ENCODE measurements around the gene PTPN9. TPM values are rescaled to one million over a fixed set of nuclear protein-coding genes. Genes with fewer than 3 reads are reported as not detected.

Gene PTPN9
- total and polyA plus RNA-seq, 2 of the 13 experiments (the other 11 are each of a cell fraction or from before 2014, with no cell fraction given) = 16.6 to 19.9 TPM

DNA sequence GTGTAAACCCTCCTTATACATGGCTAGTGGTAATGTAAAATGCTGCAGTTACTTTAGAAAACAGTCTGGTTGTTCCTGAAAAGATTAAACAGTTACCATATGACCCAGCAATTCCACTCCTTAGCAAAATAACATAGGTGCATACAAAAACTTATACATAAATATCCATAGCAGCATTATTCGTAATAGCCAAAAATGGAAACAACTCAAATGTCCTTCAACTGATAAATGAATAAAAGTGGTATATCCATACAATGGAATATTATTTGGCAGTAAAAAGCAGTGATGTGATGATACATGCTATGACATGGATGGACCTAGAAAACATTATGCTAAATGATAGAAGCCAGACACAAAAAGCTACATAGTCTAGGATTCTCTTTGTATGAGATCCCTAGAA lies 96.0 kb downstream of the PTPN9 start:
- no peaks in the 10 kb centered on the region for H3K9me3 ChIP-seq (ENCODE audit: low read length)
- DNase-seq (ENCODE audit: low spot score) (no peak), FAIRE-seq (no peak), ATAC-seq (no peak)
- in situ Hi-C loops (cut with HindIII; ENCODE audit: extremely low pct_ligation_motif_present, low pct_unique_long_range_greater_than_20kb) (no loop called here), intact Hi-C loops (cut with micrococcal nuclease; ENCODE audit: unreplicated experiment) (no loop called here)
- no peak overlapping the region for H3K4me2 ChIP-seq (ENCODE audit: low read depth, low read length)
- TF ChIP-seq CBX1 (IDR thresholded peaks at IDR 0.05; ENCODE audit: low read depth) (no peak), MEIS1 (CRISPR knock-in tag; IDR thresholded peaks at IDR 0.05; ENCODE audit: borderline replicate concordance) (no peak), RBAK (CRISPR knock-in tag; IDR thresholded peaks at IDR 0.05) (no peak), ZBTB14 (CRISPR knock-in tag; IDR thresholded peaks at IDR 0.05) (no peak), EP300 (IDR thresholded peaks at IDR 0.05; ENCODE audit: low read depth in 2 of 2, low read length in 2 of 2) (no peak), EP300 (CRISPR knock-in tag; IDR thresholded peaks at IDR 0.05; ENCODE audit: borderline replicate concordance) (no peak), RCOR2 (CRISPR knock-in tag; IDR thresholded peaks at IDR 0.05) (no peak), KLF9 (CRISPR knock-in tag; IDR thresholded peaks at IDR 0.05; ENCODE audit: low read depth) (no peak), RELA (CRISPR knock-in tag; IDR thresholded peaks at IDR 0.05) (no peak), ZNF780A (CRISPR knock-in tag; IDR thresholded peaks at IDR 0.05) (no peak), THYN1 (CRISPR knock-in tag; IDR thresholded peaks at IDR 0.05; ENCODE audit: borderline replicate concordance, low read depth) (no peak), CCDC6 (CRISPR knock-in tag; IDR thresholded peaks at IDR 0.05) (no peak), TP53 (CRISPR knock-in tag; conservative IDR thresholded peaks at IDR 0.05) (no peak), ZBTB43 (CRISPR knock-in tag; conservative IDR thresholded peaks at IDR 0.05) (no peak), MEIS2 (CRISPR knock-in tag; IDR thresholded peaks at IDR 0.05) (no peak), NFYB (CRISPR knock-in tag; IDR thresholded peaks at IDR 0.05) (no peak), KDM2A (CRISPR knock-in tag; IDR thresholded peaks at IDR 0.05; ENCODE audit: borderline replicate concordance, low read depth) (no peak), ZBTB7A (CRISPR knock-in tag; IDR thresholded peaks at IDR 0.05) (no peak)
- TF ChIP-seq, protein P1, sequence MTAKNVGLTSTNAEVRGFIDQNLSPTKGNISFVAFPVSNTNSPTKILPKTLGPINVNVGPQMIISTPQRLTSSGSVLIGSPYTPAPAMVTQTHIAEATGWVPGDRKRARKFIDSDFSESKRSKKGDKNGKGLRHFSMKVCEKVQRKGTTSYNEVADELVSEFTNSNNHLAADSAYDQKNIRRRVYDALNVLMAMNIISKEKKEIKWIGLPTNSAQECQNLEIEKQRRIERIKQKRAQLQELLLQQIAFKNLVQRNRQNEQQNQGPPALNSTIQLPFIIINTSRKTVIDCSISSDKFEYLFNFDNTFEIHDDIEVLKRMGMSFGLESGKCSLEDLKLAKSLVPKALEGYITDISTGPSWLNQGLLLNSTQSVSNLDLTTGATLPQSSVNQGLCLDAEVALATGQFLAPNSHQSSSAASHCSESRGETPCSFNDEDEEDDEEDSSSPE (CRISPR knock-in tag; IDR thresholded peaks at IDR 0.05) = no peak
- TF ChIP-seq, protein P2, sequence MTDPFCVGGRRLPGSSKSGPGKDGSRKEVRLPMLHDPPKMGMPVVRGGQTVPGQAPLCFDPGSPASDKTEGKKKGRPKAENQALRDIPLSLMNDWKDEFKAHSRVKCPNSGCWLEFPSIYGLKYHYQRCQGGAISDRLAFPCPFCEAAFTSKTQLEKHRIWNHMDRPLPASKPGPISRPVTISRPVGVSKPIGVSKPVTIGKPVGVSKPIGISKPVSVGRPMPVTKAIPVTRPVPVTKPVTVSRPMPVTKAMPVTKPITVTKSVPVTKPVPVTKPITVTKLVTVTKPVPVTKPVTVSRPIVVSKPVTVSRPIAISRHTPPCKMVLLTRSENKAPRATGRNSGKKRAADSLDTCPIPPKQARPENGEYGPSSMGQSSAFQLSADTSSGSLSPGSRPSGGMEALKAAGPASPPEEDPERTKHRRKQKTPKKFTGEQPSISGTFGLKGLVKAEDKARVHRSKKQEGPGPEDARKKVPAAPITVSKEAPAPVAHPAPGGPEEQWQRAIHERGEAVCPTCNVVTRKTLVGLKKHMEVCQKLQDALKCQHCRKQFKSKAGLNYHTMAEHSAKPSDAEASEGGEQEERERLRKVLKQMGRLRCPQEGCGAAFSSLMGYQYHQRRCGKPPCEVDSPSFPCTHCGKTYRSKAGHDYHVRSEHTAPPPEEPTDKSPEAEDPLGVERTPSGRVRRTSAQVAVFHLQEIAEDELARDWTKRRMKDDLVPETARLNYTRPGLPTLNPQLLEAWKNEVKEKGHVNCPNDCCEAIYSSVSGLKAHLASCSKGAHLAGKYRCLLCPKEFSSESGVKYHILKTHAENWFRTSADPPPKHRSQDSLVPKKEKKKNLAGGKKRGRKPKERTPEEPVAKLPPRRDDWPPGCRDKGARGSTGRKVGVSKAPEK (CRISPR knock-in tag; IDR thresholded peaks at IDR 0.05; ENCODE audit: borderline replicate concordance) = no peak
- H3K27ac ChIP-seq (ENCODE audit: extremely low read length, insufficient read depth, low read length) = no peak overlapping the region
- H3K79me2 ChIP-seq (ENCODE audit: insufficient read depth, low read length) = no peaks in the 10 kb centered on the region
- H3K4me1 ChIP-seq (ENCODE audit: insufficient read depth, low read length) = no peaks in the 10 kb centered on the region
- CTCF ChIA-PET (ENCODE audit: low intra/inter-chr PET ratio, low total read pairs) = no interaction called here
- H2AFZ ChIP-seq (ENCODE audit: low read length) = no peak overlapping the region
- POLR2A ChIA-PET = no interaction called here
- 100% methylated on average over 1 of the region's 1 CpG for whole genome bisulfite sequencing (ENCODE audit: low lambda C conversion rate)
- H3K4me3 ChIP-seq (replicated peaks in 1 of 3; ENCODE audit: insufficient read depth in 1 of 3, low read depth in 2 of 3, low read length in 3 of 3) = no peak overlapping the region
- BruUV-seq (replicated peaks) = TSS peak; percentile 32
- no peaks in the 10 kb centered on the region for H4K20me1 ChIP-seq (ENCODE audit: insufficient read depth, low read length)
- no peak overlapping the region for H3K9ac ChIP-seq (ENCODE audit: insufficient read depth, low read depth, low read length)
- no peaks in the 10 kb centered on the region for H3K27me3 ChIP-seq (ENCODE audit: control insufficient read depth in 1 of 2, insufficient read depth in 2 of 2, low read length in 2 of 2)
- peaks cover 3 to 30% of the 10 kb centered on the region in 2 experiments for H3K36me3 ChIP-seq (replicated peaks in 1 of 2; ENCODE audit: control insufficient read depth in 1 of 2, insufficient read depth in 2 of 2, low read length in 2 of 2)

All from HepG2 (cell line).